ENCODE results near the gene SPATS2L. TPM values are rescaled to one million over a fixed set of nuclear protein-coding genes. Genes with fewer than 3 reads are reported as not detected.

The SPATS2L gene
- total RNA-seq, 4 donors from 2014 or later, result 51.9 to 151 (median 78.9) TPM

GRCh38 chr2:200399046-200399445, 92.6 kb downstream of the SPATS2L start:
- no peak for TF ChIP-seq CTCF (IDR thresholded peaks at IDR 0.05)
- TF ChIP-seq POLR2AphosphoS5 (IDR thresholded peaks at IDR 0.05), result no peak
- no peak for TF ChIP-seq POLR2A (IDR thresholded peaks at IDR 0.05; ENCODE audit: low read depth)
- TF ChIP-seq EP300 (IDR thresholded peaks at IDR 0.05), result no peak
- WGBS, result 94% methylated on average over 1 of the region's 1 CpG
- H3K36me3 ChIP-seq, result no peaks in the 10 kb centered on the region
- no peak for DNase-seq (ENCODE audit: extremely low spot score)
- intact Hi-C loops (cut with DNase I), result no loop called here
- H3K4me1 ChIP-seq, result no peaks in the 10 kb centered on the region
- H3K27ac ChIP-seq (replicated peaks in 1 of 4), result no peak overlapping the region
- no peak overlapping the region for H3K4me3 ChIP-seq
- no peaks in the 10 kb centered on the region for H3K9me3 ChIP-seq
- H3K27me3 ChIP-seq, result no peaks in the 10 kb centered on the region

DNA sequence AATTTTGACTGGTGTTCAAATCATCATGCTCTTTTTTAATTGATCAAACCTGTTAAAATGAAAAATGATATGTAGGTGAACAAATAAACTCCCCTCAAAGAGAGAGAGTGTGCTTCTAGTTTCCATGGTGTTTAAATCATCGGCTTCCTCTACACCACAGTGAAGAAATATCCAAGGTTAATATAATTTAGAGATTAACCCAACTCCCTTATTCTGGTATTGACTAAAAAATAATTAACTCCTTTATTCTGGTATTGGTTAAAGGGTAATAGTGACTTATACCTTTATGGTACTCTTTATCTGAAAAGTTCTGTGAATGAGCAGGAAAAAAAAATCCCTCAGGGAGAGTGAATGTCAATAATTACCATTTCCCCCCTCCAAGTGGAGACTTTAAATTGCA, 93.1 kb downstream of the SPATS2L start:
- Histone ChIP-seq H3K9me3 (no peaks in the 10 kb centered on the region), H3K27ac (replicated peaks in 1 of 4) (no peak overlapping the region), H3K4me1 (peaks cover 0 to under 1% (median under 1%) of the 10 kb centered on the region in 4 donors), H3K27me3 (no peaks in the 10 kb centered on the region), H3K4me3 (no peak overlapping the region), H3K36me3 (no peaks in the 10 kb centered on the region)
- DNase-seq (ENCODE audit: extremely low spot score), result no peak
- TF ChIP-seq CTCF (IDR thresholded peaks at IDR 0.05), result no peak
- no peak for TF ChIP-seq EP300 (IDR thresholded peaks at IDR 0.05)
- TF ChIP-seq POLR2AphosphoS5 (IDR thresholded peaks at IDR 0.05), result no peak
- TF ChIP-seq POLR2A (IDR thresholded peaks at IDR 0.05; ENCODE audit: low read depth), result no peak
- 95% methylated on average over 1 of the region's 1 CpG for WGBS
- intact Hi-C loops (cut with DNase I), result no loop called here

GRCh38 chr2:200403814-200404213, 97.3 kb downstream of the SPATS2L start:
- H3K36me3 ChIP-seq, result no peaks in the 10 kb centered on the region
- H3K4me1 ChIP-seq, result peaks cover 18 to 31% (median 29%) of the 10 kb centered on the region in 4 donors
- TF ChIP-seq POLR2A (IDR thresholded peaks at IDR 0.05; ENCODE audit: low read depth) (no peak), POLR2AphosphoS5 (IDR thresholded peaks at IDR 0.05) (no peak), EP300 (IDR thresholded peaks at IDR 0.05) (no peak), CTCF (IDR thresholded peaks at IDR 0.05) (no peak)
- no peaks in the 10 kb centered on the region for H3K27me3 ChIP-seq
- intact Hi-C loops (cut with DNase I), result no loop called here
- no peak overlapping the region for H3K27ac ChIP-seq (replicated peaks in 1 of 4)
- no peak for DNase-seq (ENCODE audit: extremely low spot score)
- WGBS, result 83% methylated on average over 4 of the region's 4 CpGs
- H3K4me3 ChIP-seq, result no peak overlapping the region
- no peaks in the 10 kb centered on the region for H3K9me3 ChIP-seq

DNA sequence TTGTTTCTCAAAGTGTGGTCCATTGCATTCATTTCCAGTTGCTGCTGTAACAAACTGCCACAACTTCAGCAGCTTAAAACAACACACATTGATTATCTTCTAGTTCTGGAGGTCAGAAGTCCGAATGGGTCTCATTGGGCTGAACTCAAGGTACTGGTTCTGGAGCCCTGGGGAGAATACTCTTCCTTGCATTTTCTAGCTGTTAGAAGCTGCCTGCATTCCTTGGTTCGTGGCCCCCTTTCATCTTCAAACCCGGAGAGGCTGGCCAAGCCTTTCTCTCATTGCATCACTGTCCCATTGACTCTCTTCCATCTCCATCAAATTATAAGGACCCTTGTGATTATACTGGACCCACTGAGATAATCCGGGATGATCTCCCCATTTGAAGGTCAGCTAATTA, 98.1 kb downstream of the SPATS2L start:
- Histone ChIP-seq H3K27me3 (no peaks in the 10 kb centered on the region), H3K4me3 (no peak overlapping the region)
- intact Hi-C loops (cut with DNase I), result no loop called here

More for the DNA sequence above, 98.1 kb downstream of the SPATS2L start:
- H3K36me3 ChIP-seq, result no peaks in the 10 kb centered on the region
- WGBS, result 93% methylated on average over 4 of the region's 4 CpGs
- H3K4me1 ChIP-seq, result peaks cover 18 to 31% (median 29%) of the 10 kb centered on the region in 4 donors
- TF ChIP-seq POLR2A (IDR thresholded peaks at IDR 0.05; ENCODE audit: low read depth), result no peak
- TF ChIP-seq POLR2AphosphoS5 (IDR thresholded peaks at IDR 0.05), result no peak
- TF ChIP-seq CTCF (IDR thresholded peaks at IDR 0.05), result no peak
- TF ChIP-seq EP300 (IDR thresholded peaks at IDR 0.05), result no peak
- no peak for DNase-seq (ENCODE audit: extremely low spot score)
- H3K9me3 ChIP-seq, result no peaks in the 10 kb centered on the region
- H3K27ac ChIP-seq (replicated peaks in 1 of 4), result no peak overlapping the region

Data from esophagus muscularis mucosa (tissue), 4 donors.